ENCODE measurements around the gene KIAA0753.

KIAA0753 gene

GRCh38 chr17:6551356-6551755 lies 89.2 kb downstream of the KIAA0753 start:
- no peak for TF ChIP-seq CTCF (IDR thresholded peaks at IDR 0.05; ENCODE audit: low read depth, low read length)
- DNase-seq = no peak
- no peak overlapping the region for H3K27ac ChIP-seq
- no peaks in the 10 kb centered on the region for H3K36me3 ChIP-seq
- peaks cover 3% of the 10 kb centered on the region for H3K27me3 ChIP-seq (ENCODE audit: insufficient read depth, low read depth, severe bottlenecking)
- no peak overlapping the region for H3K4me3 ChIP-seq (ENCODE audit: low read depth, low read length)
- H3K9me3 ChIP-seq (ENCODE audit: severe bottlenecking) = no peaks in the 10 kb centered on the region

GRCh38 chr17:6549384-6550036 lies 91.0 kb downstream of the KIAA0753 start:
- H3K27me3 ChIP-seq (ENCODE audit: insufficient read depth, low read depth, severe bottlenecking) = no peaks in the 10 kb centered on the region
- DNase-seq = no peak
- H3K9me3 ChIP-seq (ENCODE audit: severe bottlenecking) = no peaks in the 10 kb centered on the region
- no peak overlapping the region for H3K4me3 ChIP-seq (ENCODE audit: low read depth, low read length)
- no peaks in the 10 kb centered on the region for H3K36me3 ChIP-seq
- TF ChIP-seq CTCF (IDR thresholded peaks at IDR 0.05; ENCODE audit: low read depth, low read length) = no peak
- H3K27ac ChIP-seq = no peak overlapping the region

- no peak for TF ChIP-seq CTCF (IDR thresholded peaks at IDR 0.05; ENCODE audit: low read depth, low read length)
- Histone ChIP-seq H3K27ac (no peak overlapping the region), H3K9me3 (ENCODE audit: severe bottlenecking) (no peaks in the 10 kb centered on the region), H3K4me3 (ENCODE audit: low read depth, low read length) (no peak overlapping the region), H3K36me3 (no peaks in the 10 kb centered on the region), H3K27me3 (ENCODE audit: insufficient read depth, low read depth, severe bottlenecking) (no peaks in the 10 kb centered on the region)
- DNase-seq = no peak
Observed at GRCh38 chr17:6548578-6549330, 91.8 kb downstream of the KIAA0753 start.

- Histone ChIP-seq H3K27me3 (ENCODE audit: insufficient read depth, low read depth, severe bottlenecking) (no peaks in the 10 kb centered on the region), H3K4me3 (ENCODE audit: low read depth, low read length) (no peak overlapping the region), H3K36me3 (no peaks in the 10 kb centered on the region), H3K9me3 (ENCODE audit: severe bottlenecking) (no peaks in the 10 kb centered on the region), H3K27ac (no peak overlapping the region)
- no peak for DNase-seq
- 0 out of 2 replicates have a peak, but pooled peaks have one; percentile 7 for TF ChIP-seq CTCF (IDR thresholded peaks at IDR 0.05; ENCODE audit: low read depth, low read length)
Observed at GRCh38 chr17:6548034-6548433, 92.5 kb downstream of the KIAA0753 start.

GRCh38 chr17:6547336-6547735 lies 93.2 kb downstream of the KIAA0753 start:
- H3K27me3 ChIP-seq (ENCODE audit: insufficient read depth, low read depth, severe bottlenecking) = no peaks in the 10 kb centered on the region
- TF ChIP-seq CTCF (IDR thresholded peaks at IDR 0.05; ENCODE audit: low read depth, low read length) = no peak
- no peak overlapping the region for H3K27ac ChIP-seq
- DNase-seq = no peak
- no peak overlapping the region for H3K4me3 ChIP-seq (ENCODE audit: low read depth, low read length)
- H3K36me3 ChIP-seq = no peaks in the 10 kb centered on the region
- no peaks in the 10 kb centered on the region for H3K9me3 ChIP-seq (ENCODE audit: severe bottlenecking)

Data from WERI-Rb-1 (cell line).